Astrocyte of the cerebellum (primary cell): Measurements from ENCODE around the gene CRHBP.
A peak's percentile ranks its signal among the peaks of the same experiment; 100 is the strongest.

Source experiments
- DNase-seq: peaks from one replicate; pipeline ENCODE4 v3.0.0-alpha.2; 2011; ENCODE audit warnings: low read depth
- H3K4me3 ChIP-seq: 2 replicates; pipeline ENCODE4 v1.5.1; 2011; ENCODE audit warnings: mild to moderate bottlenecking, low read depth, low read length, moderate library complexity
- in situ Hi-C: cut with HindIII; loops from 2 replicates; pipeline ENCODE4 v1.10.0; 2017; ENCODE audit warnings: low sequenced_read_pairs
- TF ChIP-seq, protein P1 (sequence below): IDR thresholded peaks from 2 replicates; pipeline ENCODE4 v1.5.1; 2012; ENCODE audit warnings: low read length, low read depth, moderate library complexity, mild to moderate bottlenecking; ENCODE audit errors: missing control alignments

The CRHBP gene

DNA sequence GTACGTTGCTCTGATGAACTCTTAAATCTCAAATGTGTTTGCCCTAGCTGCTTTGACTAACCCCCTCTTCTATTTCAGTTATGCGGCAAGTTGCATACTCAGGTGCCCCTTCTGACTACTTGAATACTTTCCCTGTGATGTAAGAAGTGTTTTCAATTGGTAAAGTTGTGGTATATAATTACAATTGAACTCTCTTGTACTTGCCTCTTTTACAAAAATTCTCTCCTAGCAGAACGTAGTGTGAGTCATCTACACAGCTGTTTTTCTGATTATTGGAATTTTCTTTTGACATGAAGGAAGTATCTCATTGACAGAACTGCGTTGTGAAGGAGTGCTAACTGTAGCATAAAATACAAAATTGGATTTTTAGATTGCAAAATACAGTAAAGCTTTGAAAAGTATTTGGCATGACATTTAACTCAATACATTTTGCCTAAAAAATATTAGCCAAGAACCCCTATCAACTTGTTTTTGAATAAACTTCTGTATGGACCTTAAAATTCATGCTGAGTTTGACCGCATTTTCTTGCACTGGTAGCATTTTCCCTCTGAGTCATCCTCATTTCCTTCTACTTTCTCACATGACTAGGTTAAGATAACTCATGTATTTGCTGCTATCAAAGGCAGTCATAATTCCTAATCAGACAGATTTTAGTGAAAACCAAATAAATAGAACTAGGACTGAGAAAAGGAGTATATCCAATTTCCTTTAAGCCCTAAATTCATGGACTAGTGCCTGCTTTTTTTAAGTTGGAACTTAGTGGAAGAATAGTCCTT lies 6.3 kb downstream of the CRHBP start:
- no peak overlapping the region for H3K4me3 ChIP-seq
- DNase-seq = peak; percentile 83
- in situ Hi-C loops = loop anchor here (5.0 kb wide), 1 partner anchor 52 kb away; no protein-coding TSS in a partner anchor
- TF ChIP-seq, protein P1, sequence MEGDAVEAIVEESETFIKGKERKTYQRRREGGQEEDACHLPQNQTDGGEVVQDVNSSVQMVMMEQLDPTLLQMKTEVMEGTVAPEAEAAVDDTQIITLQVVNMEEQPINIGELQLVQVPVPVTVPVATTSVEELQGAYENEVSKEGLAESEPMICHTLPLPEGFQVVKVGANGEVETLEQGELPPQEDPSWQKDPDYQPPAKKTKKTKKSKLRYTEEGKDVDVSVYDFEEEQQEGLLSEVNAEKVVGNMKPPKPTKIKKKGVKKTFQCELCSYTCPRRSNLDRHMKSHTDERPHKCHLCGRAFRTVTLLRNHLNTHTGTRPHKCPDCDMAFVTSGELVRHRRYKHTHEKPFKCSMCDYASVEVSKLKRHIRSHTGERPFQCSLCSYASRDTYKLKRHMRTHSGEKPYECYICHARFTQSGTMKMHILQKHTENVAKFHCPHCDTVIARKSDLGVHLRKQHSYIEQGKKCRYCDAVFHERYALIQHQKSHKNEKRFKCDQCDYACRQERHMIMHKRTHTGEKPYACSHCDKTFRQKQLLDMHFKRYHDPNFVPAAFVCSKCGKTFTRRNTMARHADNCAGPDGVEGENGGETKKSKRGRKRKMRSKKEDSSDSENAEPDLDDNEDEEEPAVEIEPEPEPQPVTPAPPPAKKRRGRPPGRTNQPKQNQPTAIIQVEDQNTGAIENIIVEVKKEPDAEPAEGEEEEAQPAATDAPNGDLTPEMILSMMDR = no peak

DNA sequence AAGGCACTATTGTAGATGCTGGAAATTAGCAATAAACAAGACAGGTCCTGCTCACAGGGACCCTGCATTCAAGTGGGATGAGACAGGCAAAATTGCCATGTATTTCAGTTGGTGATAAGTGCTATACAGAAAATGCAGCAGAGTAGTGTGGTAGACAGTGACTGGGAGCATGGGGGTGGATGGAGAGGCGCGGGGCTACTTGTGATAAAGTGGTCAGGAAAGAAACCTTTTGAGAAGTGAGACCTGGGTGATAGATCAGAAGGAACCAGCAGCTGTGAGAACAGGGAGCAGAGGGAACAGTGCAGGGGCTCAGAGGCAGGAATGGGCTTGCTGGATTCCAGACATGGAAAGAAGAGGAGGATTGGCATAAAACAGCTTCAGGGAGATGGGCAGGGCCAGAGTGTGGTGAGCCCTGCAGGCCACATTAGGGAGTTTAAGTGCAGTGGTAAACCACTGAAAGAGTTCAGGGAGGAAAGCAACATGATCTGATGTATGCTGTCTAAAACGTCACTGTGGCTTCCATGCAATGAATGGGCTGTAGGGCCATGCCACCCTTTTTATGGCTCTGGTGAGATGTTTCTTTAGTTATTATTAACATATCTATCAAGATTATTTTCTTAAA lies 7.3 kb downstream of the CRHBP start:
- H3K4me3 ChIP-seq = no peak overlapping the region
- TF ChIP-seq, protein P1 = no peak
- in situ Hi-C loops = no loop called here
- peak; percentile 51 for DNase-seq

DNA sequence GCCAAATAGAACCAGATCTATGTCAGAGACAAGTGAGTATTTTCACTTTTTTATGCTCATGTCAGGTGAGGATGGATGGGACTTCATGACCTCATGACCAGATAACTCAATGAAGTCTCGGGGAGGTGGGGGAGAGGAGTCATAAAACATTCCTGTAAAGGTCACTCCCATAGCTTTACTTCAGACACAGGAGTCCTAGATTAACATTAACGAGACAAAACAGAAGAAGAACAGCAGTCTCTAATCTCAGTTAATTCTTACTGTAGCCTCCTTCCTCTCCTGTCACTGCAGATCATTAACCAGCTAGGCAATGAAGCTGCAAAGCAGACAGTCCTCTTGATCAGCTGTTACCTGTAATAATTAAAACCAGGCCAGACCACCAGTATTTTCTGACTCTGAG lies 11.2 kb downstream of the CRHBP start:
- TF ChIP-seq, protein P1 = no peak
- DNase-seq = no peak
- in situ Hi-C loops = no loop called here

DNA sequence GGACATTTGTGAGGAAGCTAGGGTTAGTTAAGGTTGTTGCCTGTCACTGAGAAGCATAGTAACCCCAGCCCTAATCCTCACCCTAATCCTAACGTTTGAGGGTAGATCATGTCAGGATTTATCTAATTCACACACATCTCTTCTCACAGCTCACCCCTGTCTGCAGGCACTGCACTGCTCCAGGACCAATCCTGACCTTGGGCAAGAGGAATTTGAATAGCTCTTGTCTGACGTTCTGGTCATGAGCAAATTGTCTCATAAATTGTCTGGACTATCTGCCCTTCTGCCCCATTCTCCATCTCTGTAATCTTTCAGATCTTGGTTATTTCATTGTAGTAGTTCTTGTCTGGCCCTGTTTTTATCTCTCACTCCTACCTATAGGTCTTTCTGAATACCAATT lies 18.7 kb downstream of the CRHBP start:
- DNase-seq = no peak
- H3K4me3 ChIP-seq = no peak overlapping the region
- TF ChIP-seq, protein P1 = no peak
- in situ Hi-C loops = no loop called here

More for the DNA sequence above, 11.2 kb downstream of the CRHBP start:
- H3K4me3 ChIP-seq = no peak overlapping the region

DNA sequence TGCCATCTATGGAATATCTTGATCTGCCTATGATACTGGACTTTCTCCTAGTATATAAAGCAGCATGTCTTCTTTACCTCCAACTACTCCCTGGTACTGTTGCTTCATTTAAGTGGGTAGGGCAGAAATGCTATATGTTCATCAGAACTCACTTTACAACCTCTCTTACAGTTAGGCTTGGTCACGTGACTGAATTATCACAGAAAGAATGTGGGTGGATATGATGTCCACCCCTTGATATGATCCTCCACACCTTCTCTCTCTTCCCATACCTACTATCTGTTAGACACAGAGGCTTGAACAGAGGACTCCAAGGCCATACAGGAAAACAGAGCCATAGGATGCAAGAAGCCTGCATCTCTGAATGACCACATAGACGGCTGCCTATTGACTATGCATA lies 19.8 kb downstream of the CRHBP start:
- TF ChIP-seq, protein P1 = no peak
- DNase-seq = no peak
- in situ Hi-C loops = no loop called here
- H3K4me3 ChIP-seq = no peak overlapping the region

DNA sequence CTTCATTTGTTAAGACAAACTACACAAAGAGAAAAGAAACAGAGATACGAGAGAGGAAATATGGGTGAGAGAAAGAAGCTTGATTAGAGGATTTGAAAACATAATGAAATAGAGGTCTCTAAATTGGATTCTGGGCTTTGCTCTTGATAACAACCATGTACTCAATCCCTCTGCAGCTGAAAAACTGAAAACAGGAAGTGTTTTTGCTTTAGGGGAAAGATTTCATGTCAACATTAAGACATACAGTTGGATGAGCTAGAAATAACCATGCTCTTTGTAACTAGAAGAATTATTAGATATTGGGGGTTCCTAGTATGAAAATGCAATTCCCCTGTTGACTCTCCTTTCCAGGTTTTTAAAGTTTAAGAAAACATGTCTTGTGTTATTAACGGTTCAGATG lies 21.9 kb downstream of the CRHBP start:
- no peak overlapping the region for H3K4me3 ChIP-seq
- DNase-seq = no peak
- TF ChIP-seq, protein P1 = no peak
- in situ Hi-C loops = no loop called here
